Measurements from ENCODE around the gene AP3B1.

Gene AP3B1, protein sequence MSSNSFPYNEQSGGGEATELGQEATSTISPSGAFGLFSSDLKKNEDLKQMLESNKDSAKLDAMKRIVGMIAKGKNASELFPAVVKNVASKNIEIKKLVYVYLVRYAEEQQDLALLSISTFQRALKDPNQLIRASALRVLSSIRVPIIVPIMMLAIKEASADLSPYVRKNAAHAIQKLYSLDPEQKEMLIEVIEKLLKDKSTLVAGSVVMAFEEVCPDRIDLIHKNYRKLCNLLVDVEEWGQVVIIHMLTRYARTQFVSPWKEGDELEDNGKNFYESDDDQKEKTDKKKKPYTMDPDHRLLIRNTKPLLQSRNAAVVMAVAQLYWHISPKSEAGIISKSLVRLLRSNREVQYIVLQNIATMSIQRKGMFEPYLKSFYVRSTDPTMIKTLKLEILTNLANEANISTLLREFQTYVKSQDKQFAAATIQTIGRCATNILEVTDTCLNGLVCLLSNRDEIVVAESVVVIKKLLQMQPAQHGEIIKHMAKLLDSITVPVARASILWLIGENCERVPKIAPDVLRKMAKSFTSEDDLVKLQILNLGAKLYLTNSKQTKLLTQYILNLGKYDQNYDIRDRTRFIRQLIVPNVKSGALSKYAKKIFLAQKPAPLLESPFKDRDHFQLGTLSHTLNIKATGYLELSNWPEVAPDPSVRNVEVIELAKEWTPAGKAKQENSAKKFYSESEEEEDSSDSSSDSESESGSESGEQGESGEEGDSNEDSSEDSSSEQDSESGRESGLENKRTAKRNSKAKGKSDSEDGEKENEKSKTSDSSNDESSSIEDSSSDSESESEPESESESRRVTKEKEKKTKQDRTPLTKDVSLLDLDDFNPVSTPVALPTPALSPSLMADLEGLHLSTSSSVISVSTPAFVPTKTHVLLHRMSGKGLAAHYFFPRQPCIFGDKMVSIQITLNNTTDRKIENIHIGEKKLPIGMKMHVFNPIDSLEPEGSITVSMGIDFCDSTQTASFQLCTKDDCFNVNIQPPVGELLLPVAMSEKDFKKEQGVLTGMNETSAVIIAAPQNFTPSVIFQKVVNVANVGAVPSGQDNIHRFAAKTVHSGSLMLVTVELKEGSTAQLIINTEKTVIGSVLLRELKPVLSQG

DNA sequence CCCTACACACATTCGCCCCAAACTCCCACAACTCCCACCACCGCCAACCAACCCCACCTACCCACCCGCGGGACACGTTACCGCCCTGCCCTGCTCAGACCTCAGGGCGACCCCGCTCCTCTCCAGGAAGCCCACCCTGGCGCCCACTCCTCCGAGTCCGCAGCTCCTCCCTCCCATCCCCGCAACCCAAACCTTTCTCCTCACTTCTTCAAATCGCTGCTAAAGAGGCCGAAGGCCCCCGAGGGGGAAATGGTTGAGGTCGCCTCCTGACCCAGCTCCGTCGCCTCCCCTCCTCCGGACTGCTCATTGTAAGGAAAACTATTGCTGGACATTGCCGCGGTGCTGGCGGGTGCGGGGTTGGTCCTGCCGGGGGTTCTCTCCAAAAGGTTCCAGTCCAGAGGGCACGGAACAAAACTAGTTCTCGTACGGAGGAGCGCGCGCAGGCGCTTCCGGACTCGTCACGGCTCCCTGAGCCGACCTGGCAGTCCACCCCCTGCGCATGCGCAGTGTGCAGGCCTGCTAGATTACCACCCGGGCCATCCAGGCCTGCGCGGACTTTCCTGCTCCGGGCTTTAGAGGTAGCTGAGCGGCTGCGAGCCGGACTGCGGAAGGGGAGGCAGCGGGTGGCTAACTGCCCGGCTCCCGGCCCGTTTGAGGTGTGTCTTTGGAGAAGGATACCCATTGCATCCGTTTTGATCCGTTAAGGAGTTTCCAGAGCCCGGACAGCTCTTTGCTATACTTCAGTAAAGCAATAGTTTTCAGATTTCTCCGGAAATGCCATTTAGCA, at the start of gene AP3B1:
Gene AP3B1 (minus strand): TSS at position 451 of the 787 bp plus-strand sequence. CDS start 119 bp downstream, at position 332.
- ATAC-seq (peak; percentile 96), DNase-seq (peak; percentile 98)
- Mint-ChIP-seq H3K27ac (peak within 1 kb of the TSS; percentile 99), H3K4me3 (peak within 1 kb of the TSS; percentile 98), H3K36me3 (ENCODE audit: low read depth) (peaks cover 12% of the 10 kb centered on the region), H3K27me3 (no peaks in the 10 kb centered on the region), H3K4me1 (peaks cover 46% of the 10 kb centered on the region), H3K9me3 (no peaks in the 10 kb centered on the region)

DNA sequence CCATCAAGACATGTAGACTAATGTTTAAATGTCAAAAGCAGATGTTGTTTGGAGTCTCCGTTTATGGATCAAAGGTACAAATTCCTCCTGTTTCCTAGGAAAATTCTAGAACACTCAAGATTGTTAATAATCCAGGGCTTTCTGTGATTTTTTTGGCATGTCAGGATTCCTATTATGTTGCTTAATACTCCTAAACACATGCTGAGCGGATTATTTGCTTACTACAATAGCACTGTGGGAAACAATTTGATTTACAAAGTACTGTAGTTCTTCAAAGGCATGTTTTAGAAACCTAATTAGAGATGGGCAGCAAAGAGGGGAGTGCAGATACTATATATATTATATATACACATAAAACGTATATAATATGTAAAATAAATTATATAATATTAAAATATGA, 46.9 kb upstream of the AP3B1 start:
- Mint-ChIP-seq H3K9me3 (peaks cover 13% of the 10 kb centered on the region), H3K27ac (no peak overlapping the region), H3K27me3 (peaks cover 9% of the 10 kb centered on the region), H3K4me1 (no peaks in the 10 kb centered on the region), H3K36me3 (ENCODE audit: low read depth) (peaks cover 7% of the 10 kb centered on the region), H3K4me3 (no peak overlapping the region)
- ATAC-seq (no peak), DNase-seq (no peak)

DNA sequence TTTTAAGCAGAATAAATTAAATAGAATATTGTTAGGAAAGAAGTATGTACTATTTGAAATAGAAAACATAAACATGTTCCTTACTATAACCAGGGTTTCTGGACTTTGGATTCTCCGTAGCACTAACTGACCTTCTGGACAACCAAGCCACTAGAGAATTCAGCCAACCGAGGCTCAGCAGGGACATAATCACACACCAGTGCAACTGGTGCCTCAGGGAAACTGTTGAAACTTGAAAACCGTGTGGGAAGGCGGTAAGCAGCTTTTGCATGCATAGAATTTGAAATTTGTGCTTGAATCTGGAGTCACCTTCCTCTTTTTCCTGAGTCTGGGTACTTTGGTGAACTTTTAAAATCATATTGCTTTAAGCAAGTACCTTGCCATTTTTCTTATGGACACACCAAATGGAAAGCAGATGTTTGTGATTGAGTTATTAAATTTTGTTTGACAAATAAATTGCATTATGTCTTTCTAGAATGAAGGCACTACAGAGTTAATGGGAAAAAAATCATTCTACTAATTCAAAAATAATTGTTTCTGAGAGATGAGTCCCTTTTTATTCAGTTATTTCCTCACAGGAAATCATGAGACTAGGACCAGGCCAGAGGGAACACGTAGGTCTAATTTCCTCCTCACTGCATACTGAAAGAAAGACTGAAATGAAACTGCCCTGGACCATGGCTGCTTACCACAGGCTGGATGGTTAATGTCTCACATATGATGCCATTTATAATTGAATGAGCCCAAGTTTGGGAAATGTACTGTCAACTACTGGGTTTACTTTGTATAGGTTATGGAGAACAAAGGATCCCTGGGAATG, 45.3 kb upstream of the AP3B1 start:
- ATAC-seq (no peak), DNase-seq (no peak)
- H3K4me3 Mint-ChIP-seq = no peak overlapping the region
- H3K4me1 Mint-ChIP-seq = no peaks in the 10 kb centered on the region
- peaks cover 7% of the 10 kb centered on the region for H3K36me3 Mint-ChIP-seq (ENCODE audit: low read depth)
- peaks cover 15% of the 10 kb centered on the region for H3K9me3 Mint-ChIP-seq
- no peak overlapping the region for H3K27ac Mint-ChIP-seq
- peaks cover 14% of the 10 kb centered on the region for H3K27me3 Mint-ChIP-seq

DNA sequence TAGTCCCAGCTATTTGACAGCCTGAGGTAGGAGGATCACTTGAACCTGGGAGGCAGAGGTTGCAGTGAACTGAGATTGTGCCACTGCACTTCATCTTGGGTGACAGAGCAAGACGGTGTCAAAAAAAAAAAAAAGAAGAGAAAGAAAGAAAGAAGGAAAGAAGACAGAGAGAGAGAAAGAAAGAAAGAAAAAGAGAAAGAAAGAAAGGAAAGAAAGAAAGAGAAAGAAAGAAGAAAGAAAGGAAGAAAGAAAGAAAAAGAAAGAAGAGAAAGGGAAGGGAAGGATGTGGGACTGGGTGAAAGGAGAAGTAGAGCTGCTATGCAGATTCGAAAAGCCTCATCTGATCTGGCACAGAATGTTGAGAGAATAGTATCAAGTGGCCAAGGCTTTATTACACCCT, 42.2 kb upstream of the AP3B1 start:
- no peaks in the 10 kb centered on the region for H3K4me1 Mint-ChIP-seq
- H3K4me3 Mint-ChIP-seq = no peak overlapping the region
- H3K27me3 Mint-ChIP-seq = peaks cover 14% of the 10 kb centered on the region
- no peak overlapping the region for H3K27ac Mint-ChIP-seq
- ATAC-seq (no peak), DNase-seq (no peak)
- peaks cover 15% of the 10 kb centered on the region for H3K9me3 Mint-ChIP-seq
- peaks cover 7% of the 10 kb centered on the region for H3K36me3 Mint-ChIP-seq (ENCODE audit: low read depth)

DNA sequence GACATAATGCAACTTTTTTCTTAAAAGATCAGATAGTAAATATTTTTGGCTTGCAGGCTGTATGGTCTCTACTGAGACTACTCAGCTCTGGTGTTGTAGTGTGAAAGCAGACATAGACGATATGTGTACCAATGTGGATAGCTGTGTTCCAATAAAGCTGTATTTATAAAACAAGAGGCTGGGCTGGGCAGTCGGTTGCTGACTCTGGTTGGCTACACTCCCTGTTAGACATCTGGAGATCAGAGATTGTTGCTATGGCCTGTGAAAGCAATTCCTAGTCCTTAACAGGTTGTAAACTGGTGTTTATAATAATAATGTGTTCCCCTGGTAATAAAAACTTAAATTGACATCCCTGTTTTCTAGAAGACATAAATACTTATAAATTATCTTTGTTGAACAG, 41.5 kb upstream of the AP3B1 start:
- no peak for DNase-seq
- no peak overlapping the region for H3K4me3 Mint-ChIP-seq

DNA sequence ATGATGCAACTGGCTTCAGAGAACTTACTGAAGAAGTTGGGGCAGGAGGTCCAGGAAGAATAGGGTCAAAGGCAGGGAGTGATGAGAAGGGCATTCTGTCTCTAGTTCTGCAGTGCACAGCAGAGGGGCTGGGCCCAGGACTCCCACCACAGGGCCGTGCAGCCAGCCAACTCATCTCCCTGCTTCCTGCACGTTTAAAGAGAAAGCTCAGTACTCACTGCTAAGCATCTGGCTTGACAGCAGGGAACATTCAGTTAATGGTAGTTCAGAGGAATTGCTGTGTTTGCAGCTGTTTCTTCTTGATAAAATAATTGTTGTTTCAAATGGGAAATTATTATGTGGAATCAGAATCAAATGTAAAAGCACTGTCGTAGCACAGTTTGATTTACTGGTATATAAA, 40.3 kb upstream of the AP3B1 start:
- H3K27ac Mint-ChIP-seq = no peak overlapping the region
- no peak overlapping the region for H3K4me3 Mint-ChIP-seq
- ATAC-seq (no peak), DNase-seq (no peak)
- H3K4me1 Mint-ChIP-seq = no peaks in the 10 kb centered on the region
- H3K27me3 Mint-ChIP-seq = peaks cover 18% of the 10 kb centered on the region
- H3K36me3 Mint-ChIP-seq (ENCODE audit: low read depth) = peaks cover 7% of the 10 kb centered on the region
- peaks cover 15% of the 10 kb centered on the region for H3K9me3 Mint-ChIP-seq

More for the DNA sequence above, 41.5 kb upstream of the AP3B1 start:
- H3K4me1 Mint-ChIP-seq = no peaks in the 10 kb centered on the region
- peaks cover 15% of the 10 kb centered on the region for H3K9me3 Mint-ChIP-seq
- peaks cover 16% of the 10 kb centered on the region for H3K27me3 Mint-ChIP-seq
- ATAC-seq = no peak
- peaks cover 7% of the 10 kb centered on the region for H3K36me3 Mint-ChIP-seq (ENCODE audit: low read depth)
- no peak overlapping the region for H3K27ac Mint-ChIP-seq

DNA sequence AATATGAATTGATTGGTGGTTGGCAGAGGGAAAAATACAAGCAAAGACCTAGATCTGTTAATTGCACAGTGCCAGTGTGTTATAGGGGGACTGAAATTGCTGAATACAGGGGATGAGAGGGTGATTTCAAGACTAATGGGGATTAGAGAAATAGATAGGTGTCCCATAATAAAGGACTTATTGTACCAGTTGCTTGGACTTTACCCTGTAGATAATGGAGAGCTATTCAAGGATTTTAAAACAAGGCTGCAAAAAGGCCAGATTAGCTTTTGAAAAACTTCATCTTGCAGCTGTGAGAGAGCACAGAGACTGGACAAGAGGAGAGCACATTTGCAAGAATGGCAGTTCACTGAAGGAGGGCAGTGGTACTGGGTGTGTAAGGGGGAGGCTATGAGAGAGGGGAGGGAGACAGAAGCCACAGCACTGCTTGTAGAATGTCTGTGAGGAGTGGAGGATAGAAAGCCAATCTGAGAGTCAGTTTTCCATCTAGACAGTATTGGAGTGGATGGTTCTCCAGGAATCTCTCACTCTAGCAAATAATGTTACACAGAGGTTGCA, 37.1 kb upstream of the AP3B1 start:
- Mint-ChIP-seq H3K27me3 (peaks cover 12% of the 10 kb centered on the region), H3K27ac (no peak overlapping the region), H3K36me3 (ENCODE audit: low read depth) (no peaks in the 10 kb centered on the region), H3K4me1 (no peaks in the 10 kb centered on the region), H3K9me3 (peaks cover 4% of the 10 kb centered on the region), H3K4me3 (no peak overlapping the region)
- ATAC-seq = no peak
- DNase-seq = no peak

DNA sequence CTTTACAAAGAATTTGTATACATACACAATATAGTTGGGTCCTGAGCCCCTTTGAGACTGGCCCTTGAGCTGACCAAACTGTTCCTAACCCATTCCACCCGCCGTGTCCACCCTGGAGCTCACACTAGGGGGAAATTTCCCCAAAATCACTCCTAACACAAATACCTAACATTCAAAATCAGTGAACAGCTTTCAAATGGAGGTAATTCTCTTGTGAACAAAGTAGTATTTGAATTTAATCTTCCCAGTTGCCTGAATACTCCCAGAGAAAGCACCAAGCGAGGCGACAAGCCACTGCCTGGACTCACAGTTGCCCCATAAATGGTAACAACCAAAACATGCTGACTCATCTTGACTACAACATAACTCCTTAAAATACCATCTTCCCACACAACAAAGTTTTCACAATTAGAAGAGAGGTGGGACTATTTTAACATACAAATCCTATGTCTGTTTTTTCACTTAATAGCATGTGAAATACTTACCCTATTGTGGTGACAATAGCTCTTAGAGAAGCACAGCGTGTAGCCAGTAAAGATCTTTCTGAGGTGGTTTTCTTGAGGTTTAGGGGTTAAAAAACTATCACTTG, 34.2 kb upstream of the AP3B1 start:
- Mint-ChIP-seq H3K9me3 (no peaks in the 10 kb centered on the region), H3K36me3 (ENCODE audit: low read depth) (no peaks in the 10 kb centered on the region), H3K27me3 (peaks cover 10% of the 10 kb centered on the region), H3K4me1 (no peaks in the 10 kb centered on the region), H3K4me3 (no peak overlapping the region), H3K27ac (no peak overlapping the region)
- ATAC-seq (no peak), DNase-seq (no peak)

DNA sequence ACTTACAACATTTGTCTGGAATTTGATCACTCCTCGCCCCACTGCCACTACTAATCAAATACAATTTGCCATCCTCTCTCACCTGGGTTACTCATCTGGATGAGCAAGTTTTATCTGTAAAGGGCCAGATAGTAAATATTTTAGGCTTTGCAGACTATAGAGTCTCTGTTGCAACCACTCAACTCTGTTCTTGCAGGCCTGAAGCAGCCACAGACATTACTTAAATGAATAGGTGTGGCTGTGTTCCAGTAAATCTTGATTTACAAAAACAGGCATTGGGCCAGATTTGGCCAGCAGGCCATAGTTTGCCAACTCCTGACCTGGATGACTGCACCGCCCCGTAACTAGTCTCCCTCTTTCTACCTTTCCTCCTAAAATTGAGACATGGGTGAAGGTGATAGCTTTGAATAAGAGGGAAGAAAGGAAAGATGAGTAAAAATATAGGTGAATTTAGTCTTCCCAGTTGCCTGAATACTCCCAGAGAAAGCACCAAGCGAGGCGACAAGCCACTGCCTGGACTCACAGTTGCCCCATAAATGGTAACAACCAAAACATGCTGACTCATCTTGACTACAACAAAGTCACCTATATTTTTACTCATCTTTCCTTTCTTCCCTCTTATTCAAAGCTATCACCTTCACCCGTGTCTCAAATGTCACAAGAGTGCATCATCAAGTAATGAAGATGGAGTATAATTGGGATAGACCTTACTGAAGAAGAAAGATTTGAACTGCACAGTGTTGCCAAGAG, 33.4 kb upstream of the AP3B1 start:
- Mint-ChIP-seq H3K9me3 (no peaks in the 10 kb centered on the region), H3K27ac (no peak overlapping the region), H3K4me1 (no peaks in the 10 kb centered on the region), H3K36me3 (ENCODE audit: low read depth) (no peaks in the 10 kb centered on the region), H3K27me3 (peaks cover 10% of the 10 kb centered on the region), H3K4me3 (no peak overlapping the region)
- DNase-seq = no peak
- no peak for ATAC-seq

DNA sequence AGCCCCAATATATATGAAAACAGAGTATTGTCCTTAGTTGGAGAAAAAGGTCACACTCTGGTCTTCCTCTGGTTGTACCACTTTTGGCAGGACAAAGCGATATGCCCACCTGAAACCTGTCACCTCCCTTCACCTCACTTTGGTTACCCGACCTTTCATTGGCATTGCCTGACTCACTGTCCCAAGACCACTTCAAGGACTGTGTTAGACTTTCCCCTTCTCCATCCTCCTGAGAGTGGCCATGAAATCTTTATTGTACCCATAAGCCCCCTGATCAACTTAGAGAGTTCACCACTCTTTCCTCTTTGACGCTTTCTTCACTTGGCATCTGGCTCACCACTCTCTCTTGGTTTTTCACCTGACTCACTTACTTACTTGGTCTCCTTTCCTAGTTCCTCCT, 32.4 kb upstream of the AP3B1 start:
- H3K4me1 Mint-ChIP-seq = no peaks in the 10 kb centered on the region
- ATAC-seq (peak; percentile 52), DNase-seq (no peak)
- no peaks in the 10 kb centered on the region for H3K36me3 Mint-ChIP-seq (ENCODE audit: low read depth)
- no peaks in the 10 kb centered on the region for H3K9me3 Mint-ChIP-seq
- peaks cover 10% of the 10 kb centered on the region for H3K27me3 Mint-ChIP-seq
- H3K4me3 Mint-ChIP-seq = no peak overlapping the region
- no peak overlapping the region for H3K27ac Mint-ChIP-seq

DNA sequence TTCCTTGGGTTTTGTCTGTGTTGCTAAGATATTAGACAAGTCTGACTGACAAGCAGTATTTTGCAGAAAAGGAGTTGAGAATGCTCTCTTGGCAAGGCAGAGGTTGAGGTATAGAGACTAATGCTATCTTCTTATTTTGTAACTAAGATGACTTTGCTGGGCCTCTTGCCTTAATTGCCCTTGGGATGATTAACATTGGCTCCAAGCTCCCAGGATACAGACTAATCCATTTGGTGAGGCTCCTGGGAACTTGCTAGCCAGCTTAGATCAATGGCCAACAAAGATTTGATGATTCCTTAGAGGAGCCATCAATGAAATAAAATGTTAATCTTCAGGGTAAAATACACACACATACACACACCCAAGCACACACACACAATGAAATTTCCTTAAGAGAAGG, 28.7 kb upstream of the AP3B1 start:
- ATAC-seq = no peak

DNA sequence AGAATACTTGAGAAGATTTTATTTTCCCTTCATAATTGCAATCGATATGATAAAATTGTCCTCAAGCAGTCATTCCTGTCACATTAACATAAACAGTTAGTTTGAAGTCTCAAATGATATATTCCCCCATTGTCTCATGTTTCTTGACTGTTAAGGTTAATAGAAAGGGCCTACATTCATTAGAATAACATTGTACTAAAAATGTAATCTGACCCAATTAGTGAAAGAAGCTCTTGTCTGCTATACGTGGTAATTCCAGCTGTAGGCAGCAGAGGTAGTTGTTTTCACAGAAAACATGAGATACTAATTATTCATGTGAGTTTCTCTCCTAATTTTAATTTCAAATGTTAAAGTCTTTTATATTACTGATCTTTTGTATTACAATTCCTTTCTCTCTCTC, 25.9 kb upstream of the AP3B1 start:
- no peaks in the 10 kb centered on the region for H3K4me1 Mint-ChIP-seq
- DNase-seq = no peak

More for the DNA sequence above, 28.7 kb upstream of the AP3B1 start:
- no peaks in the 10 kb centered on the region for H3K4me1 Mint-ChIP-seq
- peaks cover 4% of the 10 kb centered on the region for H3K27me3 Mint-ChIP-seq
- no peaks in the 10 kb centered on the region for H3K36me3 Mint-ChIP-seq (ENCODE audit: low read depth)
- no peaks in the 10 kb centered on the region for H3K9me3 Mint-ChIP-seq
- no peak overlapping the region for H3K4me3 Mint-ChIP-seq
- no peak overlapping the region for H3K27ac Mint-ChIP-seq
- DNase-seq = no peak

More for the DNA sequence above, 25.9 kb upstream of the AP3B1 start:
- peaks cover 4% of the 10 kb centered on the region for H3K27me3 Mint-ChIP-seq
- no peak overlapping the region for H3K4me3 Mint-ChIP-seq
- H3K36me3 Mint-ChIP-seq (ENCODE audit: low read depth) = no peaks in the 10 kb centered on the region
- no peak for ATAC-seq
- H3K27ac Mint-ChIP-seq = no peak overlapping the region
- H3K9me3 Mint-ChIP-seq = no peaks in the 10 kb centered on the region

Data from activated naive CD8-positive, alpha-beta T cell treated with anti-CD3 and anti-CD28 coated beads, Interleukin-2, amount 50 U/mL, for 24 hours (primary cell).